ENCODE measurements around the gene BMPR2.
"Not testable (repeated sequence)": the region's sequence is repeated elsewhere in the genome, so short reads cannot be mapped to it uniquely, and the experiment has no call there.

Gene BMPR2

DNA sequence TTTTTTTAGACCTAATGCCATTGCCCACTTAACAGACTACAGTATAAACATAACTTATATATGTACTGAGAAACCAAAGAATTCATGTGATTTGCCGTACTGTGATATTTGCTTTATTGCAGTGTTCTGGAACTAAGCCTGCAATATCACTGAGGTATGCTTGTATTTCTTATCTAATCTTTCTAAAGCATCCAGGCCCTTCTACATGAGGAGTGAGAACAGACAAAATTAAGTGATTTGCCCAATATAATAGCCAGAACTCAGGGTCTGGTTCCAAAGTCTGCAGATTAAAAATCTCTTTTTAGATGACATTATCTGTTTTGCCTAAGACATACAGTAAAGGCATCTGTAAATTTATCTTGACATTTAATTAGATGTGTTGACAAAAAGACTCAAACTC lies 41.9 kb downstream of the BMPR2 start:
- Histone ChIP-seq H3K9ac (no peak overlapping the region), H3K4me1 (no peaks in the 10 kb centered on the region), H3K4me2 (no peak overlapping the region), H3K9me3 (peaks cover 14% of the 10 kb centered on the region), H3K27ac (no peak overlapping the region), H3K27me3 (no peaks in the 10 kb centered on the region), H4K20me1 (peaks cover 7% of the 10 kb centered on the region; the same call in 1 of the 2 replicates), H3K4me3 (no peak overlapping the region), H3K36me3 (0 out of 2 replicates have a peak, but pooled peaks cover 4% of the 10 kb centered on the region)
- no peak for TF ChIP-seq Cebpa-rat (IDR thresholded peaks at IDR 0.05)

DNA sequence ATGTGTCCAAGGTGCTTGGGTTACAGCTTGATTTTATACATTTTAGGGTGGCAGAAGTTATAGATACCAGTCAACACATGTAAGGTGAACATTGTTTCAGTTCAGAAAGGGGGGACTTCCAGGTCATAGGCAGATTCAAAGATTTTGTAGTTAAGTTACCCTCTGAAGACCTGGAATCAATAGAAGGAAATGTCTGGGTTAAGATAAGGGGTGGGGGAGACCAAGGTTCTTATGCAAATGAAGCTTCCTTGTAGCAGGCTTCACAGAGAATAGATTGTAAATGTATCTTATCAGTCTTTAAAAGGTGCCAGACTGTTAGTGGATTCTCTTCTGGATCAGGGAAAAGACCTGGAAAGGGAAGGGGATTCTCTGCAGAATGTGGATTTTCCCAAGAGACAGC lies 42.4 kb downstream of the BMPR2 start:
- Histone ChIP-seq H3K36me3 (0 out of 2 replicates have a peak, but pooled peaks cover 4% of the 10 kb centered on the region), H3K9ac (no peak overlapping the region), H3K4me1 (no peaks in the 10 kb centered on the region), H3K27me3 (no peaks in the 10 kb centered on the region), H3K4me3 (no peak overlapping the region), H3K4me2 (no peak overlapping the region), H3K27ac (no peak overlapping the region), H3K9me3 (peaks cover 14% of the 10 kb centered on the region), H4K20me1 (peaks cover 9% of the 10 kb centered on the region; the same call in 1 of the 2 replicates)
- no peak for TF ChIP-seq Cebpa-rat (IDR thresholded peaks at IDR 0.05)

DNA sequence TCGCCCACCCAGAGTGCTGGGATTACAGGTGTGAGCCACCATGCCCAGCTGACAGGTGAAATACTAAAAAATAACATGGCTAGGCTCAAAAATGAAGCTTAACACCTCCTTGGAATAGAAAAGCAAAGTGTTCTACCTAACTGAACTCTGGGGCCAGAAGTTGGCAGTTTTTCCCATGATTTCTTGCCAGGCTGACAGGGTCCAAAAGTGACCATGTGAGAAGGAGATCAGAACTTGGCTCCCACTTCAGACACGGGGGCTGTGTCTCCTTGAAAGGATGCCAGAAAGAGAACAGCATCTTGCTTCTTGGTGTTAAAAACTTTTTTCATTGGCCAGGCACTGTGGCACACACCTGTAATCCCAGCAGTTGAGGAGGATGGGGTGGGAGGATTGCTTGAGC lies 47.0 kb downstream of the BMPR2 start:
- TF ChIP-seq Cebpa-rat (IDR thresholded peaks at IDR 0.05): no peak

GRCh38 chr2:202425036-202425435 lies 48.9 kb downstream of the BMPR2 start:
- Histone ChIP-seq H3K27ac (no peak overlapping the region), H3K9ac (no peak overlapping the region), H3K4me3 (no peak overlapping the region), H3K4me1 (peaks cover 17% of the 10 kb centered on the region), H4K20me1 (peaks cover 47% of the 10 kb centered on the region; the same call in 1 of the 2 replicates), H3K4me2 (0 out of 2 replicates have a peak overlapping the region, but pooled peaks have one; percentile 15), H3K9me3 (peaks cover 26% of the 10 kb centered on the region), H3K36me3 (peaks cover 20% of the 10 kb centered on the region), H3K27me3 (no peaks in the 10 kb centered on the region)
- no peak for TF ChIP-seq Cebpa-rat (IDR thresholded peaks at IDR 0.05)

More for the DNA sequence above, 47.0 kb downstream of the BMPR2 start:
- Histone ChIP-seq H4K20me1 (peaks cover 47% of the 10 kb centered on the region; the same call in 1 of the 2 replicates), H3K4me1 (peaks cover 17% of the 10 kb centered on the region), H3K4me3 (no peak overlapping the region), H3K9ac (no peak overlapping the region), H3K4me2 (no peak overlapping the region), H3K27me3 (no peaks in the 10 kb centered on the region), H3K27ac (no peak overlapping the region), H3K9me3 (peaks cover 7% of the 10 kb centered on the region; the same call in 1 of the 2 replicates), H3K36me3 (0 out of 2 replicates have a peak, but pooled peaks cover 2% of the 10 kb centered on the region)

DNA sequence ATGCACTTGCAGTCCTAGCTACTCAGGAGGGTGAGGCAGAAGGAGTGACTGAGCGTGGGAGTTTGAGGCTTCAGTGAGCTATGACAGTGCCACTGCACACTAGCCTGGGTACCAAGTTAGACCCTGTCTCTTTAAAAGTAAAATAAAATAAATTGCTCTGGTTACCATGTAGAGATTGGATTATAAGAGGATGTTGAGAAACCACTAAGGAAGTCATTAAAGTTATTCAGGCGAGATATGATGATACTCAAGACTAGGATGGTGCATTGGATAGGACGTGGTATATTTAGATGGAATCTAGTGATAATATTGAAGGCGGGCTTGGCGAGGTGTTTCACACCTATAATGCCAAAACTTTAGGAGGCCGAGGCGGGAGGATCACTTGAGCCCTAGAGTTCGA lies 50.6 kb downstream of the BMPR2 start:
- peaks cover 20% of the 10 kb centered on the region for H3K36me3 ChIP-seq

GRCh38 chr2:202429164-202429980 lies 53.2 kb downstream of the BMPR2 start:
- Histone ChIP-seq H3K36me3 (peaks cover 20% of the 10 kb centered on the region), H3K4me2 (no peak overlapping the region), H4K20me1 (peaks cover 40% of the 10 kb centered on the region; the same call in 1 of the 2 replicates)

More for the DNA sequence above, 50.6 kb downstream of the BMPR2 start:
- TF ChIP-seq Cebpa-rat (IDR thresholded peaks at IDR 0.05): no peak
- Histone ChIP-seq H4K20me1 (peaks cover 50% of the 10 kb centered on the region; the same call in 1 of the 2 replicates), H3K27me3 (no peaks in the 10 kb centered on the region), H3K9ac (no peak overlapping the region), H3K4me1 (peaks cover 17% of the 10 kb centered on the region), H3K4me2 (no peak overlapping the region), H3K9me3 (peaks cover 30% of the 10 kb centered on the region), H3K4me3 (no peak overlapping the region), H3K27ac (no peak overlapping the region)

GRCh38 chr2:202432776-202433175 lies 56.6 kb downstream of the BMPR2 start:
- H3K9ac ChIP-seq: no peak overlapping the region
- H3K27ac ChIP-seq: no peak overlapping the region
- peaks cover 20% of the 10 kb centered on the region for H3K36me3 ChIP-seq
- no peak for TF ChIP-seq Cebpa-rat (IDR thresholded peaks at IDR 0.05)
- no peak overlapping the region for H3K4me3 ChIP-seq
- H3K9me3 ChIP-seq: peaks cover 26% of the 10 kb centered on the region
- H3K27me3 ChIP-seq: no peaks in the 10 kb centered on the region
- no peak overlapping the region for H3K4me2 ChIP-seq
- H3K4me1 ChIP-seq: no peaks in the 10 kb centered on the region
- H4K20me1 ChIP-seq: peaks cover 12% of the 10 kb centered on the region; the same call in 1 of the 2 replicates

More at GRCh38 chr2:202429164-202429980, 53.2 kb downstream of the BMPR2 start:
- Histone ChIP-seq H3K9me3 (peaks cover 30% of the 10 kb centered on the region), H3K9ac (no peak overlapping the region), H3K4me3 (no peak overlapping the region), H3K27ac (no peak overlapping the region), H3K27me3 (no peaks in the 10 kb centered on the region), H3K4me1 (peaks cover 17% of the 10 kb centered on the region)
- no peak for TF ChIP-seq Cebpa-rat (IDR thresholded peaks at IDR 0.05)

- Histone ChIP-seq H3K9me3 (peaks cover 9% of the 10 kb centered on the region), H3K4me1 (no peaks in the 10 kb centered on the region), H4K20me1 (peaks cover 7% of the 10 kb centered on the region; the same call in 1 of the 2 replicates), H3K4me2 (no peak overlapping the region), H3K27ac (no peak overlapping the region), H3K27me3 (no peaks in the 10 kb centered on the region), H3K36me3 (peaks cover 5% of the 10 kb centered on the region; the same call in 1 of the 2 replicates), H3K4me3 (no peak overlapping the region), H3K9ac (no peak overlapping the region)
- no peak for TF ChIP-seq Cebpa-rat (IDR thresholded peaks at IDR 0.05)
Observed at GRCh38 chr2:202434472-202434871, 58.3 kb downstream of the BMPR2 start.

DNA sequence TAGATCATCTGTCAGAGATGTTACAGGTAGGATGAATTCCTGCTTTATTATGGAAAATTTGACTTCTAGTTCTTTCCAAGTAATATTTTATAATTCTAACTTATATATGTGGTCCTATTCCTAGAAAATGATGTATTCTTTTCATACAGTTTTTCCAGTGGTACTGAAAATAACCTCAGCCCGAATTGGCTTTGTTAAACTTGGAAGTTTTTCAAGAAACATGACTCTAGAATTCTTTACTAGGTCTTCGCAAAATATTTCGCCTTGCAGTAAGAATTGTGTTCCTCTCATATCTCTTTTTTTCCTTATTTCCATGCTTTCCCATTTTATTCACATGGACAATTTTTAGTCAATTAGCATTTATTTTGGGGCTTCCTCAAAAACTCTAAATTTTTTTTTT lies 60.5 kb downstream of the BMPR2 start:
- no peaks in the 10 kb centered on the region for H3K4me1 ChIP-seq
- no peak overlapping the region for H3K9ac ChIP-seq
- TF ChIP-seq Cebpa-rat (IDR thresholded peaks at IDR 0.05): no peak
- no peak overlapping the region for H3K4me2 ChIP-seq
- peaks cover 14% of the 10 kb centered on the region for H3K9me3 ChIP-seq
- no peaks in the 10 kb centered on the region; the same call in 1 of the 2 replicates for H4K20me1 ChIP-seq
- no peak overlapping the region for H3K27ac ChIP-seq
- no peaks in the 10 kb centered on the region for H3K36me3 ChIP-seq
- no peak overlapping the region for H3K4me3 ChIP-seq
- no peaks in the 10 kb centered on the region for H3K27me3 ChIP-seq

DNA sequence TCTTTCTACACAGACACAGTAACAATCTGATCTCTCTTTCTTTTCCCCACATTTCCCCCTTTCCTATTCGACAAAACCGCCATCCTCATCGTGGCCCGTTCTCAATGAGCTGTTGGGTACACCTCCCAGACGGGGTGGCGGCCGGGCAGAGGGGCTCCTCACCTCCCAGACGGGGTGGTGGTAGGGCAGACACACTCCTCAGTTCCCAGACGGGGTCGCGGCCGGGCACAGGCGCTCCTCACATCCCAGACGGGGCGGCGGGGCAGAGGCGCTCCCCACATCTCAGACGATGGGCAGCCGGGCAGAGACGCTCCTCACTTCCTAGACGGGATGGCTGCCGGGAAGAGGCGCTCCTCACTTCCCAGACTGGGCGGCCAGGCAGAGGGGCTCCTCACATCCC lies 64.0 kb downstream of the BMPR2 start:
- H3K27me3 ChIP-seq, H3K27ac ChIP-seq, H4K20me1 ChIP-seq, H3K36me3 ChIP-seq, H3K4me3 ChIP-seq, H3K4me2 ChIP-seq, H3K4me1 ChIP-seq, H3K9ac ChIP-seq: not testable (repeated sequence)
- peaks cover 14% of the 10 kb centered on the region for H3K9me3 ChIP-seq
